H1 (cell line): ENCODE data around the gene YARS2. TPM values are rescaled to one million over a fixed set of nuclear protein-coding genes. Genes with fewer than 3 reads are reported as not detected.

ENCODE experiments used
- CTCF ChIA-PET: fragments of 300-600 bp; sonication (Branson Sonifier 250); formaldehyde crosslinking; loops from one replicate; lab custom pipeline; 2021; ENCODE audit not compliant: partially characterized antibody; lab: Charles Lee
- POLR2A ChIA-PET: fragments of 300-600 bp; sonication (Branson Sonifier 250); formaldehyde crosslinking; loops from one replicate; lab custom pipeline; 2021; ENCODE audit warnings: inconsistent platforms; ENCODE audit not compliant: partially characterized antibody; lab: Charles Lee
- DNase-seq, 2 experiments: peaks; one replicate each; pipeline versions ENCODE4 v3.0.0 to v3.0.0-alpha.2; 2010 to 2022; ENCODE audit warnings: low spot score in 2 of 2, low read depth in 1 of 2, mixed read lengths in 1 of 2
- FAIRE-seq: peaks from 2 replicates; lab custom pipeline; 2011; peaks lifted over from hg19 to GRCh38; lab: Jason Lieb, UNC
- H2AFZ ChIP-seq: 2 replicates; pipeline ENCODE4 v1.8.1; 2012; ENCODE audit warnings: low read length, inconsistent platforms
- H2AK5ac ChIP-seq: 2 replicates; pipeline ENCODE4 v1.6.1; 2013; ENCODE audit warnings: low read depth, low read length
- H2BK120ac ChIP-seq: replicated peaks from 2 replicates; pipeline ENCODE3; 2013; ENCODE audit warnings: low read depth, low read length, inconsistent platforms
- H2BK12ac ChIP-seq: 2 replicates; pipeline ENCODE4 v1.6.1; 2013; ENCODE audit warnings: low read depth, low read length
- H2BK15ac ChIP-seq: 2 replicates; pipeline ENCODE4 v1.6.1; 2013; ENCODE audit warnings: low read length
- H2BK20ac ChIP-seq: 2 replicates; pipeline ENCODE4 v1.6.1; 2013; ENCODE audit warnings: low read length
- H2BK5ac ChIP-seq: 2 replicates; pipeline ENCODE4 v1.6.1; 2013; ENCODE audit warnings: low read depth, low read length
- H3K14ac ChIP-seq: 2 replicates; pipeline ENCODE4 v1.6.1; 2013; ENCODE audit warnings: inconsistent platforms; ENCODE audit not compliant: insufficient read length
- H3K18ac ChIP-seq: 2 replicates; pipeline ENCODE4 v1.6.1; 2013; ENCODE audit warnings: low read length; ENCODE audit errors: extremely low read depth
- H3K23ac ChIP-seq: 2 replicates; pipeline ENCODE4 v1.6.1; 2013; ENCODE audit warnings: inconsistent platforms; ENCODE audit not compliant: insufficient read length
- H3K23me2 ChIP-seq: 2 replicates; pipeline ENCODE4 v1.6.1; 2013; ENCODE audit warnings: low read depth, low read length
- H3K27ac ChIP-seq: 2 replicates; pipeline ENCODE4 v1.6.1; 2011; ENCODE audit warnings: low read depth, low read length, inconsistent platforms
- H3K27me3 ChIP-seq, 4 experiments: replicated peaks in 1 of 4; 1 replicate in 1 of 4; 2 replicates in 3 of 4; pipeline versions ENCODE4 v1.6.1 to v1.8.1; 2011 to 2013; ENCODE audit warnings: low read length in 3 of 4, mild to moderate bottlenecking in 3 of 4, inconsistent platforms in 2 of 4, mixed read lengths in 2 of 4, moderate library complexity in 1 of 4; ENCODE audit not compliant: control insufficient read depth in 3 of 4, insufficient read depth in 3 of 4; ENCODE audit errors: extremely low read depth in 1 of 4
- H3K36me3 ChIP-seq, 4 experiments: 2 replicates each; pipeline versions ENCODE4 v1.6.1 to v1.8.1; 2011 to 2013; ENCODE audit warnings: mild to moderate bottlenecking in 4 of 4, low read length in 3 of 4, moderate library complexity in 2 of 4, control low read depth in 1 of 4, inconsistent platforms in 1 of 4; ENCODE audit not compliant: insufficient read depth in 4 of 4, control insufficient read depth in 2 of 4
- H3K4ac ChIP-seq: replicated peaks from 2 replicates; pipeline ENCODE3; 2013; ENCODE audit warnings: low read length, low read depth, mixed read lengths, inconsistent platforms; ENCODE audit not compliant: insufficient read length
- H3K4me1 ChIP-seq, 4 experiments: replicated peaks in 1 of 4; 1 replicate in 1 of 4; 2 replicates in 3 of 4; pipeline versions ENCODE4 v1.6.1 to v1.8.1; 2011 to 2013; ENCODE audit warnings: low read length in 3 of 4, inconsistent platforms in 2 of 4, mixed read lengths in 1 of 4; ENCODE audit not compliant: insufficient read depth in 4 of 4, control insufficient read depth in 3 of 4
- H3K4me2 ChIP-seq, 2 experiments: 2 replicates each; pipeline versions ENCODE4 v1.6.1 to v1.8.1; 2011 to 2013; ENCODE audit warnings: low read depth in 2 of 2, low read length in 2 of 2, control low read depth in 1 of 2, inconsistent platforms in 1 of 2, mild to moderate bottlenecking in 1 of 2; ENCODE audit not compliant: insufficient read depth in 1 of 2
- H3K4me3 ChIP-seq, 4 experiments: fragments of 200-600, 300-600 bp in 1 of 4; sonication (generic), shearing (Covaris generic), sonication (Bioruptor Twin) in 1 of 4; 2 replicates each; pipeline versions ENCODE4 v1.5.1 to v1.8.1; 2011 to 2016; ENCODE audit warnings: low read length in 4 of 4, low read depth in 3 of 4, control low read depth in 2 of 4, inconsistent platforms in 2 of 4, mild to moderate bottlenecking in 2 of 4, mixed read lengths in 1 of 4, moderate library complexity in 1 of 4; ENCODE audit not compliant: insufficient read depth in 2 of 4; ENCODE audit errors: extremely low read depth in 1 of 4
- H3K56ac ChIP-seq: replicated peaks from 2 replicates; pipeline ENCODE3; 2013; ENCODE audit warnings: low read depth, mild to moderate bottlenecking, mixed read lengths, low read length, inconsistent platforms; ENCODE audit not compliant: insufficient read length
- H3K79me1 ChIP-seq: 2 replicates; pipeline ENCODE4 v1.6.1; 2013; ENCODE audit warnings: low read depth, low read length, control low read depth
- H3K79me2 ChIP-seq, 2 experiments: 2 replicates each; pipeline versions ENCODE4 v1.6.1 to v1.8.1; 2012 to 2013; ENCODE audit warnings: low read length in 2 of 2, mild to moderate bottlenecking in 2 of 2, inconsistent platforms in 1 of 2; ENCODE audit not compliant: insufficient read depth in 2 of 2, control insufficient read depth in 1 of 2
- H3K9ac ChIP-seq, 4 experiments: replicated peaks in 1 of 4; 1 replicate in 1 of 4; 2 replicates in 3 of 4; pipeline versions ENCODE4 v1.6.1 to v1.8.1; 2011 to 2013; ENCODE audit warnings: low read depth in 3 of 4, low read length in 3 of 4, control low read depth in 2 of 4, mild to moderate bottlenecking in 2 of 4, moderate library complexity in 2 of 4, inconsistent platforms in 1 of 4; ENCODE audit errors: extremely low read depth in 1 of 4
- H3K9me3 ChIP-seq, 2 experiments: 2 replicates each; pipeline versions ENCODE4 v1.6.1 to v1.8.1; 2012 to 2013; ENCODE audit warnings: mild to moderate bottlenecking in 2 of 2, moderate library complexity in 2 of 2, control low read depth in 1 of 2, inconsistent platforms in 1 of 2, low read depth in 1 of 2, low read length in 1 of 2, mixed read lengths in 1 of 2; ENCODE audit not compliant: insufficient read depth in 2 of 2
- H4K20me1 ChIP-seq, 2 experiments: replicated peaks in 1 of 2; 2 replicates each; pipeline versions ENCODE3 to v1.8.1; 2011 to 2013; ENCODE audit warnings: inconsistent platforms in 2 of 2, low read length in 2 of 2, mild to moderate bottlenecking in 1 of 2; ENCODE audit not compliant: insufficient read depth in 2 of 2, control insufficient read depth in 1 of 2
- H4K5ac ChIP-seq: 2 replicates; pipeline ENCODE4 v1.6.1; 2013; ENCODE audit warnings: low read length, low read depth, mixed read lengths, inconsistent platforms; ENCODE audit not compliant: insufficient read length
- H4K8ac ChIP-seq: 2 replicates; pipeline ENCODE4 v1.8.0; 2013; ENCODE audit warnings: mild to moderate bottlenecking, moderate library complexity, low read length, inconsistent platforms; ENCODE audit not compliant: insufficient read depth; ENCODE audit errors: extremely low read depth
- H4K91ac ChIP-seq: replicated peaks from 2 replicates; pipeline ENCODE3; 2013; ENCODE audit warnings: low read length, mixed read lengths, inconsistent platforms; ENCODE audit not compliant: insufficient read length
- CTBP2 ChIP-seq: IDR thresholded peaks from 2 replicates; pipeline ENCODE4 v1.7.0; 2011; ENCODE audit warnings: borderline replicate concordance, mild to moderate bottlenecking, moderate library complexity, mixed read lengths, low read length; ENCODE audit not compliant: insufficient read depth, insufficient read length
- FOSL1 ChIP-seq: IDR thresholded peaks from 2 replicates; pipeline ENCODE4 v1.6.1; 2011; ENCODE audit warnings: mild to moderate bottlenecking, low read depth, low read length, moderate library complexity; ENCODE audit not compliant: insufficient read depth
- SAP30 ChIP-seq: fragments of 300-600 bp; sonication (generic); IDR thresholded peaks from 2 replicates; pipeline ENCODE4 v1.7.1; 2012; ENCODE audit warnings: low read length, moderate library complexity, mild to moderate bottlenecking, inconsistent platforms; ENCODE audit not compliant: insufficient read depth, insufficient replicate concordance
- SIRT6 ChIP-seq: IDR thresholded peaks from one replicate; pipeline ENCODE4 v1.7.1; 2012; ENCODE audit warnings: low read length, inconsistent platforms
- TEAD4 ChIP-seq: IDR thresholded peaks from 2 replicates; pipeline ENCODE4 v1.6.1; 2012; ENCODE audit warnings: low read depth, low read length, inconsistent platforms, mixed read lengths
- WGBS, 2 experiments: shearing (Covaris generic) in 1 of 2; methylation state at CpG; one replicate each; pipeline versions ENCODE4 v1.1.6 to v1.1.7; 2013 to 2015; ENCODE audit warnings: low lambda C conversion rate in 2 of 2, mixed read lengths in 2 of 2, inconsistent platforms in 1 of 2, low coverage in 1 of 2, missing lambda C conversion rate in 1 of 2; ENCODE audit not compliant: insufficient replicate concordance in 2 of 2, insufficient coverage in 1 of 2, insufficient read length in 1 of 2; ENCODE audit errors: extremely low coverage in 1 of 2, missing lambda C conversion rate in 1 of 2; 5-methylcytosine and 5-hydroxymethylcytosine counted together
- polyA plus RNA-seq, 7 experiments: library from polyadenylated mRNA; depleted of rRNA in 3 of 7; stranded (reverse) in 5 of 7; unstranded in 2 of 7; fragments of >200 nt in 5 of 7; fragments of 200-250 nt in 2 of 7; gene quantifications; 1 replicate in 5 of 7; 2 replicates in 1 of 7; 4 replicates in 1 of 7; pipeline versions ENCODE4 v1.2.1 to v1.2.3, GENCODE V29; 2011 to 2013; ENCODE audit warnings: missing spikeins in 2 of 7, mixed read lengths in 2 of 7
- total RNA-seq: library from RNA; stranded (reverse); fragmentation: NEBNext Ultra II Directional; extraction: Animal tissue kit (Norgen Biotek cat#: 25700); gene quantifications from 2 replicates; pipeline ENCODE4 v1.2.1, GENCODE V29; 2021

The YARS2 gene
- total and polyA plus RNA-seq, 2 of the 8 experiments (the other 6 are each of a cell fraction or from before 2014, with no cell fraction given) = 29.9 to 41.4 TPM

DNA sequence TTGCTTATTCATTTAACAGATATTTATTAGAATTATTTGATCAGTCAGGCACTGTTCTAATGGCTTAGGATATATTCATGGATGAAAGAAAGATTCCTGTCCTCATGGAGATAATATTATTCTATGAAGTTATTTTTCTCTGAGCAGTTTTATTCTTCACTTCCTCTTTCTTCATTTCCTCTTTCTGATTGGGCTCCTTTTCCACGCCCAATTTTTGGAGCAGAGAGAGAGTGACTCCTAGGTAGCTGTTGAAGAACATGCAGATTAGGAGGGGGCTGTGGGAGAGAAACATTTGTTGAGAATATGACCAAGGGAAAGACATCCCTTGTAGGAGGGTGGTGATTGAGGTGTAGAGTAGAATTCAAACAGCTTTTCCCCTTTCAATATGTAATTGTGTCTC lies 6.0 kb upstream of the YARS2 start:
- Histone ChIP-seq H2BK120ac (no peak overlapping the region), H3K56ac (no peak overlapping the region), H3K14ac (no peak overlapping the region), H3K36me3 (no peaks in the 10 kb centered on the region), H3K23ac (no peak overlapping the region), H3K4me1 (no peaks in the 10 kb centered on the region), H4K8ac (no peak overlapping the region), H3K9me3 (no peaks in the 10 kb centered on the region)
- TF ChIP-seq FOSL1 = no peak
- no peak for TF ChIP-seq CTBP2
- no peak for TF ChIP-seq SIRT6
- no peak for TF ChIP-seq SAP30
- TF ChIP-seq TEAD4 = no peak
- TF ChIP-seq, all 59 proteins: peak for 0
- Histone ChIP-seq H3K4ac (no peak overlapping the region), H2AK5ac (no peak overlapping the region), H3K27me3 (no peaks in the 10 kb centered on the region; a peak in 1 of 7 replicates), H4K5ac (no peak overlapping the region), H3K79me1 (no peaks in the 10 kb centered on the region), H3K27ac (no peak overlapping the region), H3K4me3 (no peak overlapping the region), H3K4me2 (no peak overlapping the region), H3K18ac (no peak overlapping the region), H2BK20ac (no peak overlapping the region), H2BK15ac (no peak overlapping the region), H4K20me1 (no peaks in the 10 kb centered on the region), H3K23me2 (no peaks in the 10 kb centered on the region), H3K79me2 (no peaks in the 10 kb centered on the region), H2BK5ac (no peak overlapping the region), H2AFZ (peak overlapping the region; percentile 79), H3K9ac (no peak overlapping the region), H2BK12ac (no peak overlapping the region), H4K91ac (no peak overlapping the region)
- no peak for DNase-seq
- CTCF ChIA-PET = interaction anchor here (1.4 kb wide), 1 partner anchor 23 kb away, joined by 4 read pairs; no protein-coding TSS in a partner anchor
- 89% methylated on average over 1 of the region's 1 CpG; no CpG with 5 or more reads in 1 of the 2 experiments for WGBS, 2 experiments
- no peak for FAIRE-seq
- POLR2A ChIA-PET = interaction anchor here (1.1 kb wide), 1 partner anchor 11 kb away, joined by 3 read pairs; no protein-coding TSS in a partner anchor
